ENCODE results near the gene SLC16A11.

Gene SLC16A11

DNA sequence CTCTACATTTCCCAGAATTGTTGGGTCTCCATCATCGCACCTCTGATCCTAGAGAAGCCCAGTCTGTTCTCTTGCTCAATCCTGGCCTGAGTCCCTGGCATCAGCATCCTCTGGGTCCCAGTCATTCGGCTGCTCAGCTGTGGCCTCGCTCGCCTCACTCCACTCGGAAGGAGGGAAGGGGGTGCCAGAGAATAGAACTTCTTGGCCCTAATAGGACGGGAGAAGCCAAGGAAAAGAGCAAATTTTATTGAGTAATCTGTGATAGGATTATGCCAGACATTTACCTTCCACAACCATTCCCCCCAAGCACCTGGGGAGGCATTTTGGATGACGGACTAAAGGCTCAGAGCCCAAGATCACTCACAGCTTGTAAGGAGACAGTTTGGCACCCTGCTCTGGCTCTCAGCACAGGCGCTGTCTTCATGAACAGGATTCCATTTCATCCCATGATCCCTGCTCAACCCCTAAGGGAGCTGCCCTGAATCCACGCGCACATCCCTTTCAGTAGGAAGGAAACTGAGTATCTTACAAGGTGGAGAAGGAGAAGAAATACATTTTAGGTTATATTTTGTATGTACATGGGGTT is 36.7 kb upstream of the SLC16A11 start:
- ChIA-PET CTCF (no interaction called here), POLR2A (ENCODE audit: low non-redundant PET) (no interaction called here)
- TF ChIP-seq, protein P1, sequence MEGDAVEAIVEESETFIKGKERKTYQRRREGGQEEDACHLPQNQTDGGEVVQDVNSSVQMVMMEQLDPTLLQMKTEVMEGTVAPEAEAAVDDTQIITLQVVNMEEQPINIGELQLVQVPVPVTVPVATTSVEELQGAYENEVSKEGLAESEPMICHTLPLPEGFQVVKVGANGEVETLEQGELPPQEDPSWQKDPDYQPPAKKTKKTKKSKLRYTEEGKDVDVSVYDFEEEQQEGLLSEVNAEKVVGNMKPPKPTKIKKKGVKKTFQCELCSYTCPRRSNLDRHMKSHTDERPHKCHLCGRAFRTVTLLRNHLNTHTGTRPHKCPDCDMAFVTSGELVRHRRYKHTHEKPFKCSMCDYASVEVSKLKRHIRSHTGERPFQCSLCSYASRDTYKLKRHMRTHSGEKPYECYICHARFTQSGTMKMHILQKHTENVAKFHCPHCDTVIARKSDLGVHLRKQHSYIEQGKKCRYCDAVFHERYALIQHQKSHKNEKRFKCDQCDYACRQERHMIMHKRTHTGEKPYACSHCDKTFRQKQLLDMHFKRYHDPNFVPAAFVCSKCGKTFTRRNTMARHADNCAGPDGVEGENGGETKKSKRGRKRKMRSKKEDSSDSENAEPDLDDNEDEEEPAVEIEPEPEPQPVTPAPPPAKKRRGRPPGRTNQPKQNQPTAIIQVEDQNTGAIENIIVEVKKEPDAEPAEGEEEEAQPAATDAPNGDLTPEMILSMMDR (conservative IDR thresholded peaks at IDR 0.05; ENCODE audit: low read depth) = no peak
- H3K27ac ChIP-seq = no peak overlapping the region
- DNase-seq (ENCODE audit: low spot score) = no peak

DNA sequence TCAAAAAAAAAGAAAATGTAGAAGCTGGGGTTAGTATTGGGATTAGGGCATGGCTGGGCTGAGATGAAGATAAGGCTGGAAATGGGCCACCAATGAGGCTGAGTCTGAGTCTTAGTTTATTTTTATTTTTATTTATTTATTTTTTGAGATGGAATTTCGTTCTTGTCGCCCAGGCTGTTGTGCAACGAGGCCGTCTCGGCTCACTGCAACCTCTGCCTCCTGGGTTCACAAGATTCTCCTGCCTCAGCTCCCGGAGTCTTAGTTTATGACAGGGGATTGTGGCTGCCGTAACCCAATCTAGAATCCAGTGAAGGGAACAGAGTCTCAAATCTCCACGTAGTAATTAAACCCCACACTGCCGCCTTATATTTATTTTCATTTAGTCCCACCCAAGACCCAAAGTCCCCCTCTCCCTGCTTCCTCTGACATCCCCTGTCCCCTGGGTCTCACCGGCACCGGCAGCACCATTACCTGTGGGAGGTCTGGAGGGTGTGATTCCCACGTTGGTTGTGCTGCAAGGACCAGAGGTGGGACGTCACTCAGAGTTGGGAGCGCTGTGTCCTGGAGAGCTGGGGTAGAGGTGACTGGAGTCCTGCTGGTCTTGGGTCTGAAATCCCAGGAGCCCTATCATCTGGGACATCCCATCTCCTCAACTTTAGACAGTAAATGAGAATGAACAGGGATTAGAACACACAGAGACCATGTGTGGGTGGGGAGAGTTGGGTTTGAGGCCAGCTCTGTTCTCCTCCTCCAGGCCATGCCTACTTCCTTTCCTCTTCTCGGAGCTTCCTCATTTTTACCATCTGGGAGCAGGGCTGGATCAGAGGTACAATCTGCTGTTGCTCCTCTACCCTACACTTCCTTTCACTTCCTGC is 35.9 kb upstream of the SLC16A11 start, which contains the start of gene CLEC10A:
CLEC10A (minus strand) TSS at position 671 of the 875 bp plus-strand sequence. CDS start 1,439 bp downstream, outside the sequence.
- CTCF ChIA-PET = no interaction called here
- H3K27ac ChIP-seq = no peak within 1 kb of the TSS
- POLR2A ChIA-PET (ENCODE audit: low non-redundant PET) = no interaction called here
- no peak for DNase-seq (ENCODE audit: low spot score)
- TF ChIP-seq, protein P1 (conservative IDR thresholded peaks at IDR 0.05; ENCODE audit: low read depth) = no peak

DNA sequence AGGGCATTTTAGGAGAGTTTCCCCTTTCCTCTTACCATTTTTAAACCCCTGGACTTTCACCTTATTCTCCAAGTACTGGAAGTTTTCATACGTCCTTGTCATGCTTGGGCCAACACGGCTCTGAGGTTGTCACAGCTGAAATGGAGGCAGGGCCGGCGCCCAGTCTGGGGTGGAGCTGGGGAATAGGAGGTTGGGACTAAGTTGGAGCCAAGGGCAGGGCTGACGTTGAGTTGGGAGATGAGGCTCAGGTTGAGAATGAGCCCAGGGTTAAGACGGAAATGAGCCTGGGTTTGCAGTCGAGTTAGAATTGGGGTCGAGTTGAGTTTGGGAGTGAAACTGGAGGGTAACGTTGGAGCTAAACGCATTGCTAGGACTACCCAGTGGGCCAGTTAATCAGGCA is 34.8 kb upstream of the SLC16A11 start:
- TF ChIP-seq, protein P1 (conservative IDR thresholded peaks at IDR 0.05; ENCODE audit: low read depth) = no peak
- no peak for DNase-seq (ENCODE audit: low spot score)
- POLR2A ChIA-PET (ENCODE audit: low non-redundant PET) = no interaction called here
- CTCF ChIA-PET = no interaction called here
- no peak overlapping the region for H3K27ac ChIP-seq

DNA sequence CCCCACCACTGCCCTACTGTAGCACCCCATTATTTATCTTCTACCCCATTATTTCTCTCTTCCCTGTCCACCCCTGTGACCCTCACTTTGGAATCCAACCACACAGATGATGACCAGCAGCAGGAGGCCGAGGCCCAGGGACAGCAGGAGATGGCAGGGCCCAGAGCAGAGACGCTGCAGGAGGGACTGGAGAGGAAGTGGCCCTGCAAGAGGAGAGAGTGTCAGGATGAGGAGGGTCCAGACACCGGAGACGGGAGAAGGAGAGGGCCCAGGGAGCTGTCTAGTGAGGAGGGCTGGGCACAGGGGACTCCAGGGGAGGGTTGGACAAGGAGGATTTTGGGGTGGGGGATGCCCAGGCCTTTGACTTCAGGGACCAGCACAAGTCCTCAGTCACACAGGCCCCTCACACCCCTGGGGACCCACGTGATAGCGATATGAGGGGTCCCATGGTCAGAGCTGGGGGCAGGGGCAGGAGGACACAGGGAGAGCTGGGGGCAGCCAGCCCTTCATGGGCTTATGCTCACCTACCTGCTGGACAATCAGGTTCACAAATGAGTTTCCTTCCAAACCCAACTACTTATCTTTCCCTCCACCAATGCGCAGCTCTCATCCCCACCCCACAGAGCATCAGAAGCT is 34.1 kb upstream of the SLC16A11 start:
- DNase-seq (ENCODE audit: low spot score) = no peak
- no peak overlapping the region for H3K27ac ChIP-seq
- ChIA-PET CTCF (interaction anchor here (0.5 kb wide), 1 partner anchor 1870 kb away, joined by 3 read pairs; no protein-coding TSS in a partner anchor), POLR2A (ENCODE audit: low non-redundant PET) (no interaction called here)
- TF ChIP-seq, protein P1 (conservative IDR thresholded peaks at IDR 0.05; ENCODE audit: low read depth) = no peak

DNA sequence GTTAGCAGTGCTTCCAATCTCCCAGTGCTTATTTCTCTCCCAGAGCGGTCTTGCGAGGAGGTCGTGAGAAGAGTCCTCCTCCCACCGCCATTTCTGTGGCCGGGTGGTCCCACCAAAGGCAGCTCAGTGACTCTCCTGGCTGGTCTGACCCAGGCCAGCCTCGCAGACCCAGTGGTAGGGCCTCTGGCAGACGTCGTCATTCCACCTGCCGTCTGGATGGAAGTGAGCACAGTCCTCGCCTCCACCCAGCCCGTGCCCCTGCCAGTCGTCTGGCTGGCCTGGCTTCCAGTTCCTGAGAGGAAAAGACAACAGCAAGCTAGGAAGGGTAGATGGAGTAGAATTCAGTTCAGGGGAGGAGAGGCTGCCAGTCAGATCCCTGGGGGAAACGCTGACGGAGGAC is 31.0 kb upstream of the SLC16A11 start:
- TF ChIP-seq, protein P1 (conservative IDR thresholded peaks at IDR 0.05; ENCODE audit: low read depth) = no peak
- DNase-seq (ENCODE audit: low spot score) = no peak
- no peak overlapping the region for H3K27ac ChIP-seq
- POLR2A ChIA-PET (ENCODE audit: low non-redundant PET) = no interaction called here
- CTCF ChIA-PET = interaction anchor here (0.6 kb wide), 2 partner anchors 38 to 135 kb away, joined by 3 to 7 read pairs; no protein-coding TSS in a partner anchor

DNA sequence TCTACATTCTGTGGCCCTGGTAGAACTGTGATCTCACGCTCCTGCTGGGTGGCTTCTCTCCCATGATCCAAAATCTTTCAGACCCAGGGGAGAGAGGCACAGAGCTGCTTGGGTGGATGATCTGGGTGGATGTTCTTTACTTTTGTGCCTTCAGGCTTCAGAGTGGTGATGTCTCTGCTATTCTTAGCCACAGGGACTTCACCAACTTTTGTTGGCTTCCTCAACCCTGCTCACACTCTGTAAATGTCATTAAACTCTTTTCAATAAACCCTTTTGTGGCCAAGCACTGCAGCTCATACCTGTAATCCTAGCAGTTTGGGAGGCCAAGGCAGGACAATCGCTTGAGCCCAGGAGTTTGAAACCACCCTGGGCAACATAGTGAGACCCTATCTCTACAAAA is 28.5 kb upstream of the SLC16A11 start:
- DNase-seq (ENCODE audit: low spot score) = no peak
- CTCF ChIA-PET = interaction anchor here (0.5 to 0.6 kb wide), 2 partner anchors 58 to 146 kb away, joined by 3 to 5 read pairs; no protein-coding TSS in a partner anchor
- H3K27ac ChIP-seq = no peak overlapping the region
- TF ChIP-seq, protein P1 (conservative IDR thresholded peaks at IDR 0.05; ENCODE audit: low read depth) = no peak
- POLR2A ChIA-PET (ENCODE audit: low non-redundant PET) = no interaction called here
